Loucy (cell line): ENCODE measurements around the gene RALGPS1.

Experiments used
- EZH2phosphoT487 ChIP-seq: fragments of 200-600 bp; IDR thresholded peaks from 2 replicates; pipeline ENCODE4 v1.6.1; 2018; ENCODE audit warnings: antibody characterized with exemption, mild to moderate bottlenecking, moderate library complexity, borderline replicate concordance
- TF ChIP-seq, protein P1 (sequence below): fragments of 200-600 bp; sonication (generic); conservative IDR thresholded peaks from 2 replicates; pipeline ENCODE4 v1.5.1; 2014; ENCODE audit warnings: mild to moderate bottlenecking, antibody characterized with exemption, low read length

DNA sequence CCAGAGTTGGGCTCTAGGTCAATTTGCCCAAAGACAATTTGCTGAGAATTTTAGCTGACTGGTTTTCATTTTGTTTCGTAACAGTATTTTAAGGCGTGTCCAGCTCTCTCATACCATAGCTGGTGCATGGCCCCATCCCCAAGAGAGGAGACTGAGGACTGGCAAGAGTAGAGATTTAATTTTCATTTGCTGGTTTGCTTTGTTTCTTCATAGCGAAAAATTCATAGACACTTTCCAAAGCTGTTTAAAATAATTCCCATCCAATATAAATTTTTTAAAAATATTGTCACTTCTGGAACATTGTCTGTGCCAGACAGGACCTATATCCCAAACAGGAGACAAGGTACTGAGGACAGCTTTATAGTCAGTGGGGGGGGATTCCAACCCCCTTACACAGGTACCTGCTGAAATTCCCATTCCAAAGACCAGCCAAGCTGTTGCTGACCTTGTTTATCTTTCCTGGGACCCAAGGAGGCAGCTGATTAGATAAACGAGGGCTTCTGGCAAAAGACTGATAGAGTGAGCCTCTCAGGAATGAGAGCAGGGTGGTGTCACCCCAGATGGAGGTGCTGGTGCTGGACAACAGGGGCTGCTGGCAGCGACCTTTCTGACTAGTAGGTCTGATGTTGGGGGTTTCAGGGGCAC lies 214.6 kb downstream of the RALGPS1 start:
- TF ChIP-seq, protein P1, sequence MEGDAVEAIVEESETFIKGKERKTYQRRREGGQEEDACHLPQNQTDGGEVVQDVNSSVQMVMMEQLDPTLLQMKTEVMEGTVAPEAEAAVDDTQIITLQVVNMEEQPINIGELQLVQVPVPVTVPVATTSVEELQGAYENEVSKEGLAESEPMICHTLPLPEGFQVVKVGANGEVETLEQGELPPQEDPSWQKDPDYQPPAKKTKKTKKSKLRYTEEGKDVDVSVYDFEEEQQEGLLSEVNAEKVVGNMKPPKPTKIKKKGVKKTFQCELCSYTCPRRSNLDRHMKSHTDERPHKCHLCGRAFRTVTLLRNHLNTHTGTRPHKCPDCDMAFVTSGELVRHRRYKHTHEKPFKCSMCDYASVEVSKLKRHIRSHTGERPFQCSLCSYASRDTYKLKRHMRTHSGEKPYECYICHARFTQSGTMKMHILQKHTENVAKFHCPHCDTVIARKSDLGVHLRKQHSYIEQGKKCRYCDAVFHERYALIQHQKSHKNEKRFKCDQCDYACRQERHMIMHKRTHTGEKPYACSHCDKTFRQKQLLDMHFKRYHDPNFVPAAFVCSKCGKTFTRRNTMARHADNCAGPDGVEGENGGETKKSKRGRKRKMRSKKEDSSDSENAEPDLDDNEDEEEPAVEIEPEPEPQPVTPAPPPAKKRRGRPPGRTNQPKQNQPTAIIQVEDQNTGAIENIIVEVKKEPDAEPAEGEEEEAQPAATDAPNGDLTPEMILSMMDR: no peak
- no peak for TF ChIP-seq EZH2phosphoT487
